Muscle of leg (tissue), 11 donors: Measurements from ENCODE around the gene DNAI7. TPM values are rescaled to one million over a fixed set of nuclear protein-coding genes. Genes with fewer than 3 reads are reported as not detected.
A peak's percentile ranks its signal among the peaks of the same experiment; 100 is the strongest.

Experiments used
- DNase-seq: peaks from one replicate; pipeline ENCODE4 v3.0.0; 2013
- H3K27ac ChIP-seq: one replicate; pipeline ENCODE4 v1.5.1; 2013; ENCODE audit warnings: mild to moderate bottlenecking, low read length, control low read depth
- H3K27me3 ChIP-seq: one replicate; pipeline ENCODE4 v1.6.1; 2013; ENCODE audit warnings: low read length; ENCODE audit not compliant: control insufficient read depth, insufficient read depth
- H3K36me3 ChIP-seq: one replicate; pipeline ENCODE4 v1.6.1; 2013; ENCODE audit warnings: low read length; ENCODE audit not compliant: control insufficient read depth, insufficient read depth
- H3K4me1 ChIP-seq: one replicate; pipeline ENCODE4 v1.6.1; 2013; ENCODE audit warnings: low read length; ENCODE audit not compliant: control insufficient read depth, insufficient read depth
- H3K4me3 ChIP-seq: one replicate; pipeline ENCODE4 v1.5.1; 2013; ENCODE audit warnings: low read length, control low read depth
- H3K9me3 ChIP-seq: replicated peaks from 2 replicates; pipeline ENCODE4 v1.6.1; 2013; ENCODE audit warnings: low read depth, low read length; ENCODE audit not compliant: control insufficient read depth
- WGBS: methylation state at CpG from one replicate; pipeline ENCODE4 v1.1.5; 2013; ENCODE audit warnings: missing lambda C conversion rate; ENCODE audit not compliant: insufficient coverage; 5-methylcytosine and 5-hydroxymethylcytosine counted together
- polyA plus RNA-seq, 8 donors: library from polyadenylated mRNA; unstranded; fragments of 120-200 nt; gene quantifications; one replicate each; pipeline versions ENCODE4 v1.2.1 to v1.2.3, GENCODE V29; 2013; ENCODE audit warnings: inconsistent platforms in 1 of 8, low replicate concordance in 1 of 8; ENCODE audit not compliant: insufficient read length in 8 of 8, insufficient read depth in 1 of 8
- total RNA-seq: library from RNA; stranded (reverse); fragments of 120-200 nt; gene quantifications from one replicate; pipeline ENCODE4 v1.2.4, GENCODE V29; 2013

The DNAI7 gene
- total and polyA plus RNA-seq, 9 donors, result 0.28 to 0.80 (median 0.40) TPM

DNA sequence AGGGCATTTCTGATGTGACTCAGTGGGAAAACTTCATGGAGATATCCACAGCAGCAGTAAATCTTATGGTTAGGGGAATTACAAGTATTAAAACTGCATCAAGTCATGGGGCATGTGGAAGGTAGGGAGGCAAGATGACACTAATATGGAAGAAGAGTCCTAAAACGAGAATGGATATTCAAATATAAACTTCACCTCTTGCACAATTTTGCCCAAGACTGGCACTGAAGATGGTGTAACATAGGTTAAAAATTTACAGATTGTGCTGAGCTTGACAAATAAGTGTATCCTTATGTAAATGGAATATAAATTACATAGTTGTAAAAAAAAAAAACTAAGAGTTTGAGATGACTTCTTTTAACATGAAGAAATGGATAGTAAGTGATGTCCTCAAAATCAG lies 12.9 kb upstream of the DNAI7 start:
- H3K9me3 ChIP-seq, result no peaks in the 10 kb centered on the region
- H3K4me1 ChIP-seq, result no peaks in the 10 kb centered on the region
- no peak overlapping the region for H3K27ac ChIP-seq
- peaks cover 9% of the 10 kb centered on the region for H3K36me3 ChIP-seq
- WGBS, result no CpG with 5 or more reads among the region's 1 CpG
- no peak for DNase-seq
- H3K27me3 ChIP-seq, result no peaks in the 10 kb centered on the region
- H3K4me3 ChIP-seq, result no peak overlapping the region

DNA sequence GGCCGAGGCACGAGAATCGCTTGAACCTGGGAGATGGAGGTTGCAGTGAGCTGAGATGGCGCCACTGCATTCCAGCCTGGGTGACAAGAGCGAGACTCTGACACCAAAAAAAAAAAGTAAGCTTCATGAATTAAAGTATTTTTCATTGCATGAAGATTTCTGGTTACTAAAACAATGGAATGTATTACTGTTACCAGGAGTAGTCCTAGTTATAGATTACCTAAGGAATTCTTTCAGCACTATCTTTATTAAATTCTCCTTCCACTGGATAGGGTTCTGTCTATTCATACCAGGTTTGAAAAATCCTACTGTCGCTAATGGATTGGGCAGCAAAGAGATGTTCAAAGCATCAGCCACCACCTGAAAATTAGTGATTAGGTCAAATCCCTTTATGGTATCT lies 12.5 kb upstream of the DNAI7 start:
- Histone ChIP-seq H3K36me3 (peaks cover 10% of the 10 kb centered on the region), H3K4me1 (no peaks in the 10 kb centered on the region), H3K27me3 (no peaks in the 10 kb centered on the region), H3K4me3 (no peak overlapping the region), H3K27ac (no peak overlapping the region), H3K9me3 (no peaks in the 10 kb centered on the region)
- WGBS, result 100% methylated on average over 2 of the region's 6 CpGs
- no peak for DNase-seq

DNA sequence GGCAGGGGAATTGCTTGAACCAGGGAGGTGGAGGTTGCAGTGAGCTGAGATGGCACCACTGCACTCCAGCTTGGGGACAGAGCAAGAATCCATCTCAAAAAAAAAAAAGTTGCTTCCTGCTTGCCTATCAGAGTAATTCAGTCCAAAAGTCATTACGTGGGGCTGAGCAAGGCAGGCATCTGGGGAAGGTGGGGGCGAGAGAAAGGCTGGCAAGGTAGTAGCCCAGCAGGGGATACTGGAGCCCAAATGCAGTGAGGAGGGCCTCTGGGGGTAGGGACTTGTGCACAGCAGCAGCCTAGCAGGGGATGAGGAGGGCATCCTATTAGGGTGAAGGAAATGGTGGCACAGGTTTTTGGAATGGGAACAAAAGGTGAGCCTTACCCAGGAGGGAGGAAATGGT lies 7.2 kb upstream of the DNAI7 start:
- Histone ChIP-seq H3K27ac (no peak overlapping the region), H3K36me3 (peaks cover 8% of the 10 kb centered on the region), H3K9me3 (no peaks in the 10 kb centered on the region), H3K4me3 (no peak overlapping the region), H3K4me1 (no peaks in the 10 kb centered on the region), H3K27me3 (no peaks in the 10 kb centered on the region)
- WGBS, result 83% methylated on average over 2 of the region's 2 CpGs
- no peak for DNase-seq

DNA sequence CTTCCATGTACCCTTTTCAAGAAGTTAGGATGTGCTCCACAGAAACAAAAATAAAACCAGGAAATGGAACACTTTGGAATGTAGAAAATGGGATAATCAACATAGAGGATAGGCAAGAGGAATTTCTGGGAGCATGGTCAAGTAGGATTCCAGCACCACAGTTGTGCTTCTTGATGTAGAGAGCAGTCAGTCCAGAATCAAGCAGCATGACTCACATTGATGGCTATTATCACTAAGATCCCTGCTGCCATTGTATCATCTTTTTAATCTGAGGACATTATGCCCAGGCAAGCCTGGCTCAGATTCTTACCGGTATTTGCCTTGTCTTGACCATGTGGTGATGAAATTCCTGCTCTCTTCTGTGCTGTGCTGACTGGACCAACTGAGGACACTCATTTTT lies 5.7 kb upstream of the DNAI7 start:
- H3K9me3 ChIP-seq, result no peaks in the 10 kb centered on the region
- no peaks in the 10 kb centered on the region for H3K27me3 ChIP-seq
- H3K36me3 ChIP-seq, result peaks cover 5% of the 10 kb centered on the region
- H3K27ac ChIP-seq, result no peak overlapping the region
- no peaks in the 10 kb centered on the region for H3K4me1 ChIP-seq
- H3K4me3 ChIP-seq, result no peak overlapping the region
- no peak for DNase-seq
- no CpG with 5 or more reads among the region's 1 CpG for WGBS

DNA sequence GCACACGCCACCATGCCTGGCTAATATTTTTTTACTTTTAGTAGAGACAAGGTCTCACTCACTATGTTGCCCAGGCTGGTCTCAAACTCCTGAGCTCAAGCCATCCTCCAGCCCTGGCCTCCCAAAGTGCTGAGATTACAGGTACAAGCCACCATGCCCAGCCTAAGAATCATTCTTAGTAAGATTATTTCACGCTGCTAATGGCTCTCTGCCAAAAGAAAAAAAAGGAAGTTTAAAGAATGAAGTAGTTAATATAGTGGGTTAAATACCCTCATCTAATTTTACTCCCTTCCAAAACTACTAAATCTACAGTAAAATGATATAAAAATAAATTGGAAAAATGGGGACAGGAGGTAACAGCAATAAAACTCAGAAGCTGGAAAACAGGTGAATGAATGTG lies 2.6 kb upstream of the DNAI7 start:
- Histone ChIP-seq H3K36me3 (peaks cover 2% of the 10 kb centered on the region), H3K27me3 (no peaks in the 10 kb centered on the region), H3K4me1 (no peaks in the 10 kb centered on the region), H3K4me3 (no peak overlapping the region), H3K27ac (no peak overlapping the region), H3K9me3 (no peaks in the 10 kb centered on the region)
- 86% methylated on average over 1 of the region's 2 CpGs for WGBS
- DNase-seq, result no peak

DNA sequence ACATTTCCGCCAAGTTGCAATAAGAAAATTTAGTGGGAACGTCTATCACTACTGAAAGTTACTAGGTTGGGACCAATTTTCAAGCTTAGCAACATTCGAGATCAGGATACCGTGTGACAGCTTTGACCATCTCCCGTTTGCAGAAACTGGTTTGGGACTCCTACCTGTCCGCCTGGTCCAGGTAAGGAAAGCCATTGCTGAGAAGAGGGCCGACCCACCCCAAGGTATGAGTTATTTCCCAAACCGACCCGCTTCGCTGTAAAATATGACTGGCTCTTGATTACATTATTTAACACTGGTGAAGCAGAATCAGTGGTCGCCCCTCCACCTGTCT lies 271 bp downstream of the DNAI7 start:
- no peaks in the 10 kb centered on the region for H3K27me3 ChIP-seq
- no peaks in the 10 kb centered on the region for H3K9me3 ChIP-seq
- peak overlapping the region; percentile 98 for H3K27ac ChIP-seq
- no peak for DNase-seq
- no peaks in the 10 kb centered on the region for H3K4me1 ChIP-seq
- H3K36me3 ChIP-seq, result no peaks in the 10 kb centered on the region
- H3K4me3 ChIP-seq, result peak overlapping the region; percentile 75
- WGBS, result 10% methylated on average over 11 of the region's 11 CpGs

DNA sequence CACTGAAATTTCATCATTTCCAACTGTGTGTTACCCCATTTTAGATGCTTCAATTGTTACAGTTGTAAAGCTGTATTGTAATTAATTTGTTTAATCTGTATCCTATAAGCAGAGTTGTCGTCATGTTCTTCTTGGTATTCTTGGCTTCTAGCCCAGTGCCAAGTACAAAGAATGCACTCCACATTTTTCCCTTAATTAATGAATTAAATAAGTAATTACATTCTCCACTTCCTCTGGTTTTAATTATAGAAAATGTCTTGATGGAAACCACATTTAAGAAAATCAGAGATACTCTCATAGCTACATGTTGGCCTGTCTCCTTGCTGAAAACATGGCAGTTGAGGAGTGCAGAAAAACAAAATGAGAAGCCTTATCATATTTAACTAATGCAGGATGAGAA lies 746 bp downstream of the DNAI7 start:
- no peaks in the 10 kb centered on the region for H3K36me3 ChIP-seq
- no peaks in the 10 kb centered on the region for H3K4me1 ChIP-seq
- DNase-seq, result peak; percentile 24
- H3K4me3 ChIP-seq, result no peak overlapping the region
- no peaks in the 10 kb centered on the region for H3K9me3 ChIP-seq
- H3K27me3 ChIP-seq, result no peaks in the 10 kb centered on the region
- no CpG with 5 or more reads among the region's 1 CpG for WGBS
- H3K27ac ChIP-seq, result peak overlapping the region; percentile 98

DNA sequence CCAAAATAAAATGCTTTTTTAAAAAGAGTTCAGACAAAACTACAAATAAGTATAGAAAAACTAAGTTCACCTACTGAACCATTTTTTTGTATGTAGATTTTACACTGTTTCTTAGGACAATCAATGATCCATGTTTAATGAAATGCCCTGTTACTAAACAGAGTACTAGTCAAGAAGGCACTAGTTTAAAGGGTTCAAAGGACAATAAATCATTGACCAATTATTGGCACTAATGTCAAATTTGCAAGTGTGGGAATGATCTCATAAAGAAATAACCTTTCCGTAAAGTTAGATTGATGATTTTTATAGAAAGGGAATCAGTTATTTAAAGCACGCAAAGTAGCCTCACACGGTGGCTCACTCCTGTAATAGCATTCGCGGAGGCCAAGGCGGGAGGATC lies 4.2 kb downstream of the DNAI7 start:
- Histone ChIP-seq H3K36me3 (no peaks in the 10 kb centered on the region), H3K4me3 (no peak overlapping the region), H3K9me3 (no peaks in the 10 kb centered on the region), H3K4me1 (no peaks in the 10 kb centered on the region), H3K27me3 (no peaks in the 10 kb centered on the region), H3K27ac (no peak overlapping the region)
- WGBS, result 83% methylated on average over 6 of the region's 6 CpGs
- no peak for DNase-seq

DNA sequence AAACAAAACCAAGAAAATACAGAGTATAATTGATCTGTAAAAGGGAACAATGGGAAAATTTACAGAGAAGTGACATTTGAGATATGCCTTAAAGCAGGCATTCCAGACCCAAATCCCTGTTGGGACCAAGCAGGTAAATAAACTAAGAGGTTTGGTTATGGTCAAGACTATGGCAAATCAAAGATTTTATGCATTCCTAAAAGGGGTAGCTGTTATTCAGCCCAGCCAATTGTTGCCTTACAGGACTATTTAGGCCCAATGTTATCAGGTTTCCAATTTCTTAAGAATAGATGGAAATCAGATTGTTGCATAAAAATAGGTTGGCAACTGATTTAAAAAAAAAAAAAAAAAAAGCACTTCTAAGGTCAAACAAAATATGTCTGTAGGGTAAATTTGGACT lies 5.3 kb downstream of the DNAI7 start:
- no peaks in the 10 kb centered on the region for H3K36me3 ChIP-seq
- DNase-seq, result no peak
- no peak overlapping the region for H3K27ac ChIP-seq
- H3K27me3 ChIP-seq, result no peaks in the 10 kb centered on the region
- no peak overlapping the region for H3K4me3 ChIP-seq
- H3K4me1 ChIP-seq, result no peaks in the 10 kb centered on the region
- H3K9me3 ChIP-seq, result no peaks in the 10 kb centered on the region

DNA sequence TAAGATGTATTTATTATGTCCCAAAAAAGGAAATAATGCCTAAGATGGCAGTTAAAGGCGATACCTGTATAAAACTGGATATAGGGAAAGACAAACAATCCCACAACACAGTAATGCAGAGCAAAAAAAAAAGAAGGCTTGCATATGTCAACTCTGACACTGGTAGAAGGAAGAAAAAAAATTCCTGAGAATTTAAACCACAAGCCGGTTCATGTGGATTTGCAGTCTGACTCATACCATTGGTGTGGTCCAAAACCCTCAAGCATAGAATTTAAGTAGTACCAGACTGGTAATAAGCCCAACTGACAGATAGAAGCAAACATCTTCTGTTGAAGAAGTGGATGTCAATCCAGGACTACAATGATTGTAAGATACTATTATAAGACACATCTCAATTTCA lies 7.2 kb downstream of the DNAI7 start:
- no peaks in the 10 kb centered on the region for H3K9me3 ChIP-seq
- WGBS, result no CpG with 5 or more reads among the region's 2 CpGs
- H3K27me3 ChIP-seq, result no peaks in the 10 kb centered on the region
- no peaks in the 10 kb centered on the region for H3K36me3 ChIP-seq
- no peaks in the 10 kb centered on the region for H3K4me1 ChIP-seq
- DNase-seq, result no peak
- H3K4me3 ChIP-seq, result no peak overlapping the region
- H3K27ac ChIP-seq, result no peak overlapping the region

DNA sequence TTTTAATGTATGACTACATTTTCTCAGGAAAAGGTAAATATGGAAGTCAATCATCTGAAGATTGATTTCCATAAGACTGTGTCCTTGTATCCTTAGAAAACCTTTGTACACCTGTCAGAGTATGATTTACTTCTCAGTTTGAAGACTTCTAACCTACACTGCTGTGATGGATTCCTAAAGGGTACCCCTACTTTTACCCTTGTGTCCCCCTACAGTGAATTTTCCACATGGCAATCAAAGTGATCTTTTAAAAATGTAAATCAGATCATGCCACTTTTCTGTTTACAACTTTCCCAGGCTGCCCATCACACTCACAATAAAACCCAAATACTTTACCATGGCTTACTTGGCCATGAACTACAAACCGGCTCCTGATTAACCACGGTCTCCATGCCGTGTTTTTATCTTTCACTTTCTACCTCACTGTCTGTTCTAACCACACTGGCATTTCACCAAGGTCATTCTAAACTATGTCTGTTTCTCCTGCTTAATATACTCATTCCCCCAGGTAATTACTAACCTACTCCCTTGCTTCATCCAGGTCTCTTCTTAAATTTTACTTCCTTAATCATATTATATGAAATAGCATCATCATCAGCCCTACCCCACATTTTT lies 8.1 kb downstream of the DNAI7 start:
- WGBS, result 81% methylated on average over 3 of the region's 3 CpGs
- H3K4me1 ChIP-seq, result no peaks in the 10 kb centered on the region
- no peak overlapping the region for H3K27ac ChIP-seq
- no peaks in the 10 kb centered on the region for H3K36me3 ChIP-seq
- H3K9me3 ChIP-seq, result no peaks in the 10 kb centered on the region
- no peak for DNase-seq
- no peak overlapping the region for H3K4me3 ChIP-seq
- H3K27me3 ChIP-seq, result no peaks in the 10 kb centered on the region
